GM18505 (cell line): Measurements from ENCODE around the gene MRPL53.

Experiments
- ATAC-seq: cut with Tn5 transposase; IDR thresholded peaks from one replicate; pipeline ENCODE4 v1.9.1; 2021; ENCODE audit not compliant: unreplicated experiment
- POLR2A ChIP-seq: IDR thresholded peaks from 4 replicates; pipeline ENCODE4 v1.6.1; 2011; ENCODE audit warnings: borderline replicate concordance; ENCODE audit not compliant: insufficient read depth, insufficient read length; ENCODE audit errors: extremely low read depth

Gene MRPL53

DNA sequence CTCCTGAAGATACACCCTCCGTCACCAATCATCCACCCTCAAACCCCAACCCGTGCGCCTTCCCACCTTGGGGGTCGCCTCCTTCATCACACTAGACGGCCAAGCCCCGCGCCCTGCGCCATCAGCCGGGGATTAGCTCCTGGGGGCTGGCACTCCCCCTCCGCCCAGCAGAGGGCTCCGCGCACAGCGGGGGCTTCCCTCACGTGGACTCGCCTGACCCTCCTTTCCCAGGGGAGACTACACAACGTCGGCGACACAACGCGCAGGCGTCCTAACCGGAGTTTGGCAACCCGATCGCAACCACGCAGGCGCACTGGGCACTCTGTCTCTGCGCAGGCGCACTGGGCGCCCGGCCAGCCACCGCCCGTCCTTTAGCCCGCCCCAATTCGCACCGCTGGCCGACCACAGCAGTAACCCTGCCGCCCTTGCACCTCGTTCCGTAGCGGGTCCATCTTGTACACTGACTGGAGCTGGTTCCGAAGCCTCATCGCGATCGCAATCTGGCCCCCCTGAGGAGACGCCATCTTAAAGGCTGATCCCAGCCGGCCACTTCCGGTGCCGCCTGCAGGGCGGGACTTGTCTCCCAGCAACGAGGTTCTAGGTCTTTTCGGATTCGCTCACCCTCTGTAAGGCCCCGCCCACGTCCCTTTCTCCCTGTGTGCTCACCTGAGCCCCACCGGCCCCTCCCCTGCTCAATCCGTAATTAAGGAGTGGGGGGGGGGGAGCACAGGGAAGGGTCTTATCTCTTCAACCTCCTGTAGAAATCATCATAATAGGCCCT, 34.9 kb upstream of the MRPL53 start, which contains the start of gene PCGF1:
Gene PCGF1, minus strand, starts transcription at position 551 of the 781 bp plus-strand sequence. Its CDS starts 27 bp downstream, at position 524.
- TF ChIP-seq POLR2A, result peak; percentile 94
- peak; percentile 87 for ATAC-seq

DNA sequence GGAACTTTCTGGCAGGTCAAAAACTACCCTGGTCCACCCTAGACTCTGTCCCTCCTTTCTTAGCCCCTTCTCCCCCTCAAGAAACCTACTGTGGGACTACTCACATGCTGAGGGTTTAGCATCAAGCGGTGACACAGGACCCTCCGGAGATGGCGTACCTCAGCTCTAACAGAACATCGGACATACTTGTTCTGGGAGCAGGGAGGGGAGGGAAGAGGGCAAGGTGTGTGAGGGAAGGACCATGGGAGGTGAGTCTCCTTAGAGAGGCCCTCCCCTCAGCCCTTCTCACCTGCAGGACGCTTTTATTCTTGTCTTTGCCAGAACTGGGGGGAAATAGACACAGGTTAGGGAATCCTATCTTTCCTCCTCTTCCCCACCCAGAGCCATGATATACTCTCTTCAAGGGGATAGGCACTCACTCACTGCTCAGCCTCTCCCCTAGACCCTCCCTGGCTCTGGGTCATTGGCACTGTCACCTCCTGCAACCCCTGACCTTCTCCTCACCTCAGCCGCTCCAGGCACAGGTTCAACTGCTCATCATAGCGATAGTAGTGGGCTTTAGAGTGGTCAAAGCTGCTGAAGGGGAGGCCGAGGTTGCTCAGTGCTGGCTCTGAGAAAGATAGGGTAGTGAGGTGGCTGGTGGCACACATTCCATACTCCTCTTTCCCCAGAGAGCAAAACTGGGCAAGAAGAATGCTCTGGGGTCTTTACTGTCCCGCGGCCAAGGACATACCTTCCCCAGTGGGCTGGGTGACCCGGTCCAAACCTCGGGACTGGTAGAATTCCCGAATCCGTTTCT, 33.2 kb upstream of the MRPL53 start:
- no peak for TF ChIP-seq POLR2A
- no peak for ATAC-seq

DNA sequence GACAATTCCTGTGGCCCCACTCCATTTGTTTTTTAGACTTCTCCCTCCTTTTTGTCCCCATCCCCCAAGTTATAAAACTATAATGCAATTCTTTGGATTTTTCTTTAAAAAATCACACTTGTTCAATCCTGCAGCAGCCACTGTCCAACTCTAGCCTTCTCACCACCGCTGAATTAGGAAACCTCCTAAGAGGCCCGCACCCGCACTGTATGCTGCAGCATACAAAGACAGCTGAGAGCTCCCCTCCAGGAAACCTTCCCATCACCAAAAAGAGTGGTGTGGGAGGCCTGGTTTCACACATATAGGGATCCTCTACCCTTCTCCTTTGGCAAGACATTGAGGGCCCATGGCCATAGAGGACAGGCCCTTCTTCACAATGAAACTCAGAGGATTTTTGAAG, 32.1 kb upstream of the MRPL53 start:
- no peak for ATAC-seq
- TF ChIP-seq POLR2A, result no peak

DNA sequence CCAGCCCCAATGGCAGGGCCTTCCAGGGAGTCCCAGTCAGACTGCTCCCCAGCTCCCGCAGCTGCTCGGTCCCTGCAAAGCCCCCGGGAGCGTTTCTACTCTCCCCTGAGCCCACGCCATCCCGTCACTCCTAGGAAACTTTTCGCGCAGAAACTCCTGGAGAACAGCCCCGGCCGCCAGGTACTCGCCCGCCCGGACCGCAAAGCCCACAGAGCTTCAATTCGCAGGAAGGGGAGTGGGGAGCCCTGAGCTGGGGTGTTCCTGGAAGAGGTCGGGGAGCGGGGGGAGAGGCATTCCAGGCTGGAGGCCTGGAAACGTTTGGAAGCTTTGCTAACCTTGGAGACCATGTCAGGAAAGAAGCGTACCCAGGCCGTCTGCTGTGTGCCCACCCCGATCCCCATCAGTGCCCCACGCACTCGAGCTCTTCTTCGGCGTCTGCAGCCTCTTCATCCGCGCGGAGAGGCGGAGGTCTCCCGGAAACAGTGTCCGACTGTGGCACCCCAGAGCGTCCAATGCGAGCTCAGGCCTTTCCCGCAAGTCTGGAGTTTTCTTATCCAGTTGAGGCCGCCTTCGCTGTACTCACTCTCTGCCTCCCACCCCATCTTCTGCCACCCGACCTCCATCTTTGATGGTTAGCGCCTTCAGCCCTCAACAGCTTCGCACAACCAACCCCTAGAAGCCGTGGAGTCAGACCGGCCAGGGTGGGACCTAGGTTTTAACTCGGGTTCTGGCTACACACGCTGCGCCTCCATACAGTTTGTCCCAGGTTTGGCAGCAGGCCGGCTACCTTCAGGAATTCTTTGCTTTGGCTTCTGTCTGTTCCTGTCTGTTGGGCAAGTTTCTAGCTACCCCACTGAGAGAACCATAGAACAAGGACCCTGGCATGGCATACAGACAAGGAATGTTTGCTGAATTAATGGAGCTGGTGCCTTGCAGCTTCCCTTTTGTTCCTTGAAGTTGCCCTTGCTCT, 31.3 kb upstream of the MRPL53 start:
- no peak for ATAC-seq
- no peak for TF ChIP-seq POLR2A

DNA sequence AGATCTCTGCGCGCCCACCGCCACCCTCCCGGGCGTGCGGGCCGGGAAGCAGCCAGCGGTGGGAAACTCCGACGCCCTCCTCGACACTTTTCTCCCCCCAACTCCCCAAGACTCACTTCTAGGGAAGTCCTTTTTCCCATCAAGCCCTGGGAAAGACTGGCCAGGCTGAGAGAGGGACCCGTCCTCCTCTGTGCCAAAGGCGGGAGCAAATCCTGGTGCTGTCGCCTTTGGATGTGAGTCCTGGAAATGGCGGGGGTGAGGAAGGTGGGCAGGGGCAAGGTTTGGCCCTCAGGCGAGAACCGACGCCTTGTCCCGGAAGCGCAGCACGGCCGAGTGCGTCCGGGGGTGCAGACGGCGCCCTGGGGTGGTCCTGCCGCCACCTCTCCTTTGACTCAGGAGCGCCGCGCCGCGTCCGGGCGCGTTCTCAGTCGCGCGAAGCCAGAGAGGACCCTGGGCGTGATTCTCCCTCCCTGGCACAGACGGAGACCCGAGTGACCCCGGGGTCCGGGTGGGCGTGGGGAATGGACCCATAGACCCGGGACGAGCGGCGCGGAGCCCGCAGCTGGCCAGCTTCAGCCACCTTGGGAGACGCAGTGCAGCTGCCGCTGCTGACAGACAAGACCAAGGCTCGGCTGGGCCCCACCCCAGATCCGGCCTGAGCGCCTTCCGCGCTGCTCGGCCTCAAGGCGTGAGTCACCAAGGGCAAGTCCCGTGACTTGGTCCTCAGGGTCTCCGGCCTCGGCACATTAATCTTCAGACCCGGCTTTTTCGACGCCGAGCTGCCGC, 30.4 kb upstream of the MRPL53 start:
- peak; percentile 28 for ATAC-seq
- peak; percentile 82 for TF ChIP-seq POLR2A

DNA sequence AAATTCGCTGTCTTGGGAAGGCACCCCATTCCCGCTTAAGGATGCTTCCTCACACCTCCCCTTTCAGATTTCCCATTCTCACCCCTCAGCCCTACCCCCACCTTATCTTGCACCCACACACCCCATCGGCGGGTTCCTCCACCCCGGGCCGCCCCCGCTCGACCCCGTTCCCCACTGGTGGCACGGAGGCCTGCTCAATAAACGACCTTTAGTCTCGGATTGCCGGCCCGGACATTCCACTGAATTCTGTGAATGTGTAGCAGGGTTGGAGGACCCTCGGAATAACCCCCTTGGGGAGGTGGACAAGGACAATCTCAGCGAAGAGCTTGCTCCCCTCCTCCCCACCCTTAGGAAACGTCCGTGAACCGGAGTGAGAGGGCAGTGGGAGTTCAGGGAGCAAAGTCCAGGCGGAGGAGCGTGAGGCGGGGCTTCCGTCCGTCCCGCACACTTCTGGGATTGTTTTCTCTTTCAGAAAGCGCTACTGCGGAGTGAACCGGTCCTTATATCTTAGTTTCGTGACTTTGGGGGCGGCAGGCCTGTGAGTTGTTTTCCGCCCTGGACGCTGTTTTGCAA, 29.8 kb upstream of the MRPL53 start:
- TF ChIP-seq POLR2A, result no peak
- ATAC-seq, result no peak

DNA sequence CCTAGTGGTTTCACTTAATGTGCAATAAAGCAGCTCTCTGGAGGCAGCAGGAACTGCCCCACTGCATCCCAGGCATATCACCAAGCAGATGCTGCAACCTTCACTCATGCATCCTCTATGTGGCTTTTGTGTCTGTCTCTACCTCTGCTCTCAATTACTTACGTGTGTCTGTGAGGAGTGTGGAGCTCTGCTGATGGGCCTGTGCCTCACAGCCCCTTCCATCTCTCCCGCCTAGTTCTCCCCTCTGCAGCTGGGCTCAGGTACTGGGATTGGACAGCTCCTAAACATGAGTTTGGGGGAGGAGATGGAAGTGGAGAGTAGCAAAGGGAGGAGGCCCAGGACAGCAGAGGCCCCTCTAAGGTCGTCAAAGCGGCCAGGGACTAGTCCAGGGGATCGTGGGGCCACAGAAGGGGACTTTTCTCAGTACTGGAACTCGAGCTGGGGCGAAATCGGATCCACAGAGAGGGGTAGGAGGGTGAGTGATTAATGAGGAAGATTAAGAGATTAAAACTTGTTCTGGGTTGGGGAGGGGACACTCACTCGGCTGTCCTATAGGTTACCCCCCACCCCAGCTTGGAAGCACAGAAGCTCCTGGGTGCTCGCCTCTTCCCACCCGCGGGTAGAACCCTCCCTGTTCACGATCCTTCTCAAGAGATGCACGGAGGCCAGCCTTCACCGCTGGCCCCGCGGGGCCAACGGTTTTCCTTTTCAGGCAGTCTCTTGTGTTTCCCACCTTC, 29.0 kb upstream of the MRPL53 start:
- ATAC-seq, result no peak
- no peak for TF ChIP-seq POLR2A

DNA sequence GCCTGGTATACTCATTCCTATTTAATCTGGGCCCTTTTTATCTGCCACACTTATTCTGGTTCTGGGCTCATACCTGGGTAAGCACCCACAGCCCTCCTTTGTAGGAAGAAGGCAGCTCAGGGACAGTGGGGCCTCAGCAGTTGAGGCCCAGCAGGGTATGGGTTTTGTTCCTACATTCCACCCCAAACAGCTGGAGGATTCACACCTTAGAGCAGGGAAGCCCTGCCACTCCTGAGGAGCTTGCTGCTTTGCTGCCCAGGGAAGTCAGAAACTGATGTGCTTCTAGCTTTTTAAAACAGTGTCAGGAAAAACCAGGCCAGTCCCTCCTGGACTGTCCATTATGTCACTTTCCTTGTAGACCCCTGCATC, 28.1 kb upstream of the MRPL53 start:
- ATAC-seq, result no peak
- no peak for TF ChIP-seq POLR2A

DNA sequence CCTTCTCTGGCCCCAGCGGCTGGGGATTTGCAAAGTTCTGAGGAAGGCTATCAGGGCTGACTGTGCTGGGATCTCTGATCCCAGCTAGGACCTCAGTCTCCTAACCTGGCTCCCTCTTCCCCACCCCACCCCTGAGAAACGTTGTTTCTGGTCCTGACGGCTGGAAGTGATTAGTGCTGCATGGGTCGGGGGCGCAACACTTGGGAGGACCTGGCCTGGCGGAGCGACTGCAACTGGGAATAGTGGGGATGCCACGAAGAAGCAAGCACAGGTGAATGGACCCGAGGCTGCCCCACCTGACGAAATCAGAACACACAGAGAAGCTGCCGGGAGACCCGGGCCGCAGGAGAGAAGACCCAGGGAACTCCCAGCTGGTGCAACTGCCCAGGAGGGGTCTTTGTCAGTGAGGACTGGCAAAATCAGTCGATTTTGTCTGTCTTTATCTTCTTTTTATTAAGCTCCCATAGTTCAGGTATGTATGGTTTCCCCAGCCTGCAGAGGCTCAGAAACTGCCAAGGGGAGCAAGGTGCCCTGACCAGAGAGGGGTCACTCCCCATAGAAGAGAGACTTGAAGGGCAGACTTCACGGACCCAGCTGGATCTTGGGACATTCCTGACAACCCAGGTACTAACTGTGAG, 27.6 kb upstream of the MRPL53 start:
- no peak for ATAC-seq
- no peak for TF ChIP-seq POLR2A

DNA sequence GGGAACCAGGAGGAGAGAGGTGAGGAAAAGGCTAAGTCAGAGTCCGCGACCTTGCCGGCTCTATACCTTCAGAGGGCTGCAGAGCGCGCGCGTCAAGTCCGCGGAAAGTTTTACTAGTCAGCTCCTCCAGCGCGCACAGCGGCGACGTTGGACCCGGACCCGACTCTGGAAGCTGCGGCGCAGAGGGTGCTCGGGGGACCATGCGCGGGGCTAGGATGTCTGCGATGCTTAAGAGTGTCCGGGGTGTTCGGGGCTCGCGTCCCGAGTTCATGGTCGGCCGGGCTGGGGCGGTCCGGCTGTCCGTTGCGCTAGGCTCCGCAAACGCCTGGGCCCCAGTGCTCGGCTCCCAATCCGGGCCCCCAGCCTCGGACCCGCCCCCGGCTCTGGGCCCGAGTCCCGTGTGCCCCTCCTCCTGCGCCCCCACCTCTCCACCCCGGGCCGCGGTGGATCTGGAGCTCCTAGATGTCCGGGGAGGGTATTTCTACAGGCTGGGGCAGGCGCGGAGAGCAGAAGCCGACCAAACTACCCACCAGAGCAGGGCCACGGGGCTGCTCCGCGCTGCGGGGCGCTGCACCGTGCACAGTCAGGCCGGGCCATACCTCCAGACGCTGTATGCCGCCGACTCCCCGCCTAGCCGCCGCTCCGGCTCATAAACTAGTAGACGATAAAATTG, 26.9 kb upstream of the MRPL53 start, which contains the start of gene LBX2:
Gene LBX2, minus strand, starts transcription at position 337 of the 673 bp plus-strand sequence. Its CDS starts 66 bp downstream, at position 271.
- TF ChIP-seq POLR2A, result no peak
- ATAC-seq, result no peak
